ENCODE measurements around the gene CPA4.

- TF ChIP-seq CTCF (IDR thresholded peaks at IDR 0.05; ENCODE audit: low read depth, low read length, missing input control) (no peak), SP1 (IDR thresholded peaks at IDR 0.05) (no peak), TAF1 (conservative IDR thresholded peaks at IDR 0.05) (no peak)
Measured at GRCh38 chr7:130362251-130362816, 69.4 kb downstream of the CPA4 start.

All from liver (tissue), 3 donors.